Liver (tissue), 9 donors: ENCODE data around the gene LRRC18. TPM values are rescaled to one million over a fixed set of nuclear protein-coding genes. Genes with fewer than 3 reads are reported as not detected.
A peak's percentile ranks its signal among the peaks of the same experiment; 100 is the strongest.

Experiments used
- DNase-seq: peaks from one replicate; pipeline ENCODE4 v3.0.0-alpha.2; 2017; ENCODE audit warnings: low spot score
- H3K27ac ChIP-seq, 2 donors: one replicate each; pipeline ENCODE4 v1.7.0; 2013; ENCODE audit warnings: inconsistent platforms in 2 of 2, low read length in 2 of 2, control low read depth in 1 of 2, low read depth in 1 of 2, mild to moderate bottlenecking in 1 of 2
- H3K27me3 ChIP-seq, 4 donors: one replicate each; pipeline versions ENCODE4 v1.6.1 to v1.7.0; 2013; ENCODE audit warnings: low read length in 3 of 4, inconsistent platforms in 1 of 4, mild to moderate bottlenecking in 1 of 4, moderate library complexity in 1 of 4; ENCODE audit not compliant: control insufficient read depth in 4 of 4, insufficient read depth in 4 of 4
- H3K36me3 ChIP-seq, 4 donors: one replicate each; pipeline versions ENCODE4 v1.6.1 to v1.7.0; 2013; ENCODE audit warnings: low read length in 3 of 4, mild to moderate bottlenecking in 3 of 4, low read depth in 1 of 4, moderate library complexity in 1 of 4; ENCODE audit not compliant: control insufficient read depth in 4 of 4, insufficient read depth in 3 of 4
- H3K4me1 ChIP-seq, 4 donors: one replicate each; pipeline versions ENCODE4 v1.6.1 to v1.7.0; 2013; ENCODE audit warnings: low read length in 3 of 4, mild to moderate bottlenecking in 3 of 4, moderate library complexity in 1 of 4; ENCODE audit not compliant: control insufficient read depth in 4 of 4, insufficient read depth in 4 of 4
- H3K4me3 ChIP-seq, 3 donors: one replicate each; pipeline versions ENCODE4 v1.6.1 to v1.7.0; 2013; ENCODE audit warnings: low read length in 3 of 3, control low read depth in 1 of 3, low read depth in 1 of 3, mild to moderate bottlenecking in 1 of 3
- H3K9ac ChIP-seq, 2 donors: one replicate each; pipeline ENCODE4 v1.7.0; 2013; ENCODE audit warnings: low read length in 2 of 2, mild to moderate bottlenecking in 2 of 2, moderate library complexity in 2 of 2, control low read depth in 1 of 2, low read depth in 1 of 2
- H3K9me3 ChIP-seq, 4 donors: one replicate each; pipeline versions ENCODE4 v1.6.1 to v1.7.0; 2013; ENCODE audit warnings: low read length in 3 of 4; ENCODE audit not compliant: control insufficient read depth in 4 of 4
- ATF3 ChIP-seq: IDR thresholded peaks from 2 replicates; pipeline ENCODE4 v1.6.1; 2016; ENCODE audit warnings: antibody characterized with exemption
- CTCF ChIP-seq: fragments of 150-350 bp; IDR thresholded peaks from 2 replicates; pipeline ENCODE4 v1.5.1; 2017; ENCODE audit warnings: improper control_type of control experiment, low read depth, low read length; ENCODE audit not compliant: missing input control
- EGR1 ChIP-seq, 2 donors: IDR thresholded peaks; 2 replicates each; pipeline ENCODE4 v1.6.1; 2016 to 2018; ENCODE audit warnings: antibody characterized with exemption in 2 of 2, low read depth in 2 of 2
- FOXA2 ChIP-seq: IDR thresholded peaks from 2 replicates; pipeline ENCODE4 v1.6.1; 2016; ENCODE audit warnings: antibody characterized with exemption
- GABPA ChIP-seq, 2 donors: IDR thresholded peaks in 1 of 2; conservative IDR thresholded peaks in 1 of 2; 2 replicates each; pipeline ENCODE4 v1.6.1; 2016; ENCODE audit warnings: antibody characterized with exemption in 2 of 2, mild to moderate bottlenecking in 1 of 2, moderate library complexity in 1 of 2
- HNF4A ChIP-seq, 2 donors: conservative IDR thresholded peaks; 2 replicates each; pipeline ENCODE4 v1.6.1; 2016; ENCODE audit warnings: antibody characterized with exemption in 2 of 2, mild to moderate bottlenecking in 2 of 2
- JUND ChIP-seq, 2 donors: IDR thresholded peaks; 2 replicates each; pipeline ENCODE4 v1.6.1; 2016; ENCODE audit warnings: antibody characterized with exemption in 2 of 2
- NR2F2 ChIP-seq: IDR thresholded peaks from 2 replicates; pipeline ENCODE4 v1.6.1; 2016; ENCODE audit warnings: antibody characterized with exemption
- RAD21 ChIP-seq, 2 donors: IDR thresholded peaks; 2 replicates each; pipeline ENCODE4 v1.6.1; 2016; ENCODE audit warnings: antibody characterized with exemption in 2 of 2, mild to moderate bottlenecking in 2 of 2
- RXRA ChIP-seq, 2 donors: IDR thresholded peaks; 2 replicates each; pipeline ENCODE4 v1.6.1; 2017 to 2018; ENCODE audit warnings: antibody characterized with exemption in 2 of 2, mild to moderate bottlenecking in 1 of 2
- SP1 ChIP-seq: IDR thresholded peaks from 2 replicates; pipeline ENCODE4 v1.6.1; 2018; ENCODE audit warnings: antibody characterized with exemption, mild to moderate bottlenecking
- TAF1 ChIP-seq: conservative IDR thresholded peaks from 2 replicates; pipeline ENCODE4 v1.6.1; 2016; ENCODE audit warnings: antibody characterized with exemption, mild to moderate bottlenecking
- YY1 ChIP-seq: IDR thresholded peaks from 2 replicates; pipeline ENCODE4 v1.6.1; 2016; ENCODE audit warnings: antibody characterized with exemption, mild to moderate bottlenecking
- WGBS: extraction: QIAGEN DNeasy Blood & Tissue Kit; methylation state at CpG from one replicate; pipeline ENCODE4 v1.1.7; 2013; 5-methylcytosine and 5-hydroxymethylcytosine counted together
- polyA plus RNA-seq, 2 donors: library from polyadenylated mRNA; stranded (reverse) in 1 of 2; unstranded in 1 of 2; fragments of 200-250 nt in 1 of 2; fragments of >200 nt in 1 of 2; fragmentation: Nextera tagmentation in 1 of 2; extraction: Ambion mirVana in 1 of 2; gene quantifications; one replicate each; pipeline versions ENCODE4 v1.2.1 to v1.2.3, GENCODE V29; 2013 to 2015
- total RNA-seq, 2 donors: library from RNA; depleted of rRNA; stranded (reverse); fragments of >200 nt; gene quantifications; one replicate each; pipeline ENCODE4 v1.2.3, GENCODE V29; 2014
- TF ChIP-seq, protein P1 (sequence below): IDR thresholded peaks from 2 replicates; pipeline ENCODE4 v1.6.1; 2016; ENCODE audit warnings: antibody characterized with exemption
- TF ChIP-seq, protein P2 (sequence below): IDR thresholded peaks from 2 replicates; pipeline ENCODE4 v1.6.1; 2016; ENCODE audit warnings: antibody characterized with exemption, mild to moderate bottlenecking
- donor health status: healthy.
- donor health status: healthy.
- donor health status: healthy.
- donor health status: healthy.
- donor health status: healthy.

LRRC18 gene
- total and polyA plus RNA-seq, 4 donors = not detected

- no peak overlapping the region for H3K27ac ChIP-seq
- H3K36me3 ChIP-seq = no peaks in the 10 kb centered on the region
- DNase-seq = no peak
- H3K27me3 ChIP-seq = no peaks in the 10 kb centered on the region
- 93% methylated on average over 5 of the region's 5 CpGs for WGBS
- no peak for TF ChIP-seq RXRA (IDR thresholded peaks at IDR 0.05)
- no peak for TF ChIP-seq RAD21 (IDR thresholded peaks at IDR 0.05)
- TF ChIP-seq YY1 = no peak
- TF ChIP-seq JUND (IDR thresholded peaks at IDR 0.05) = no peak
- no peak for TF ChIP-seq ATF3
- no peak for TF ChIP-seq HNF4A (conservative IDR thresholded peaks at IDR 0.05)
- TF ChIP-seq FOXA2 = no peak
- H3K9ac ChIP-seq = no peak overlapping the region
- H3K9me3 ChIP-seq = no peaks in the 10 kb centered on the region
- H3K4me3 ChIP-seq = no peak overlapping the region
- no peaks in the 10 kb centered on the region for H3K4me1 ChIP-seq
Measured at GRCh38 chr10:48982584-48982983, 42.9 kb upstream of the LRRC18 start.

- no peak overlapping the region for H3K27ac ChIP-seq
- H3K27me3 ChIP-seq = no peaks in the 10 kb centered on the region
- 27% methylated on average over 12 of the region's 12 CpGs for WGBS
- peak; percentile 60 for DNase-seq
- H3K36me3 ChIP-seq = no peaks in the 10 kb centered on the region
- H3K4me3 ChIP-seq = no peak overlapping the region
- no peak overlapping the region for H3K9ac ChIP-seq
- H3K9me3 ChIP-seq = no peaks in the 10 kb centered on the region
- H3K4me1 ChIP-seq = no peaks in the 10 kb centered on the region
- TF ChIP-seq ATF3 (no peak), CTCF (peak; percentile 78), RAD21 (IDR thresholded peaks at IDR 0.05) (peak; percentile 94 to 98), SP1 (no peak)
- TF ChIP-seq, protein P1, sequence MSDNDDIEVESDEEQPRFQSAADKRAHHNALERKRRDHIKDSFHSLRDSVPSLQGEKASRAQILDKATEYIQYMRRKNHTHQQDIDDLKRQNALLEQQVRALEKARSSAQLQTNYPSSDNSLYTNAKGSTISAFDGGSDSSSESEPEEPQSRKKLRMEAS = no peak
Measured at GRCh38 chr10:48981310-48981907, 41.8 kb upstream of the LRRC18 start.

DNA sequence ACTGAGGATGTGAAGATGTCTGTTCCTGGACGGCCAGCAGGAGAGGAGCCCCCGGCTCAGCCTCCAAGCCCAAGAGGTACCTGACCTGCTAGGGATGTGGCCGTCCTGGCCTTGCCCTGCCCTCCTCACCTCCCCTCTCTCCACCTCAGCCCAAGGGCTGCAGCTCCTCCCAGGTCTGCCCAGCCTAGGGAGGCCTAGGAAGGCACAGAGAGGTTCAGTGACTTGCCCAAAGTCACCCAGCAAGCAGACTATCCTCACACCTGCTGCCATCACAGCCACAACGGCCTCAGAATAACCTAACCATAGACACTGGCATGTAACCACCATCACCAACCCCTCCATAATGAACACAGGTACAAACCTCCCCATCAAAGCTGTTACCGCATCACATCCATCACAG, 38.7 kb upstream of the LRRC18 start:
- Histone ChIP-seq H3K9ac (no peak overlapping the region), H3K36me3 (no peaks in the 10 kb centered on the region), H3K9me3 (no peaks in the 10 kb centered on the region), H3K27me3 (no peaks in the 10 kb centered on the region), H3K27ac (no peak overlapping the region), H3K4me3 (no peak overlapping the region), H3K4me1 (no peaks in the 10 kb centered on the region)
- TF ChIP-seq TAF1 (no peak), FOXA2 (no peak), RXRA (IDR thresholded peaks at IDR 0.05) (no peak), RAD21 (IDR thresholded peaks at IDR 0.05) (no peak), NR2F2 (no peak), SP1 (no peak), JUND (IDR thresholded peaks at IDR 0.05) (no peak), EGR1 (IDR thresholded peaks at IDR 0.05; ENCODE audit: low read depth in 2 of 2) (no peak), GABPA (IDR thresholded peaks at IDR 0.05 in 1 of 2, conservative IDR thresholded peaks at IDR 0.05 in 1 of 2) (no peak)
- TF ChIP-seq, protein P1 = no peak
- TF ChIP-seq, protein P2, sequence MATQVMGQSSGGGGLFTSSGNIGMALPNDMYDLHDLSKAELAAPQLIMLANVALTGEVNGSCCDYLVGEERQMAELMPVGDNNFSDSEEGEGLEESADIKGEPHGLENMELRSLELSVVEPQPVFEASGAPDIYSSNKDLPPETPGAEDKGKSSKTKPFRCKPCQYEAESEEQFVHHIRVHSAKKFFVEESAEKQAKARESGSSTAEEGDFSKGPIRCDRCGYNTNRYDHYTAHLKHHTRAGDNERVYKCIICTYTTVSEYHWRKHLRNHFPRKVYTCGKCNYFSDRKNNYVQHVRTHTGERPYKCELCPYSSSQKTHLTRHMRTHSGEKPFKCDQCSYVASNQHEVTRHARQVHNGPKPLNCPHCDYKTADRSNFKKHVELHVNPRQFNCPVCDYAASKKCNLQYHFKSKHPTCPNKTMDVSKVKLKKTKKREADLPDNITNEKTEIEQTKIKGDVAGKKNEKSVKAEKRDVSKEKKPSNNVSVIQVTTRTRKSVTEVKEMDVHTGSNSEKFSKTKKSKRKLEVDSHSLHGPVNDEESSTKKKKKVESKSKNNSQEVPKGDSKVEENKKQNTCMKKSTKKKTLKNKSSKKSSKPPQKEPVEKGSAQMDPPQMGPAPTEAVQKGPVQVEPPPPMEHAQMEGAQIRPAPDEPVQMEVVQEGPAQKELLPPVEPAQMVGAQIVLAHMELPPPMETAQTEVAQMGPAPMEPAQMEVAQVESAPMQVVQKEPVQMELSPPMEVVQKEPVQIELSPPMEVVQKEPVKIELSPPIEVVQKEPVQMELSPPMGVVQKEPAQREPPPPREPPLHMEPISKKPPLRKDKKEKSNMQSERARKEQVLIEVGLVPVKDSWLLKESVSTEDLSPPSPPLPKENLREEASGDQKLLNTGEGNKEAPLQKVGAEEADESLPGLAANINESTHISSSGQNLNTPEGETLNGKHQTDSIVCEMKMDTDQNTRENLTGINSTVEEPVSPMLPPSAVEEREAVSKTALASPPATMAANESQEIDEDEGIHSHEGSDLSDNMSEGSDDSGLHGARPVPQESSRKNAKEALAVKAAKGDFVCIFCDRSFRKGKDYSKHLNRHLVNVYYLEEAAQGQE = no peak
- no peak for DNase-seq
- 79% methylated on average over 5 of the region's 5 CpGs for WGBS
